Loucy (cell line): Measurements from ENCODE around the gene DPAGT1.

Source experiments
- H2AFZ ChIP-seq: fragments of 200-600 bp; sonication (generic); 2 replicates; pipeline ENCODE4 v1.6.0; 2016; ENCODE audit warnings: antibody characterized with exemption, mild to moderate bottlenecking, low read length, moderate library complexity
- H3F3A ChIP-seq: fragments of 200-600 bp; 2 replicates; pipeline ENCODE4 v1.6.0; 2016; ENCODE audit warnings: antibody characterized with exemption, low read depth, mild to moderate bottlenecking
- H3K27me3 ChIP-seq: fragments of 200-600 bp; sonication (generic); 2 replicates; pipeline ENCODE4 v1.6.1; 2014; ENCODE audit warnings: low read length, mild to moderate bottlenecking; ENCODE audit not compliant: insufficient read depth, poor library complexity, severe bottlenecking
- H3K36me3 ChIP-seq: fragments of 200-600 bp; sonication (generic); 2 replicates; pipeline ENCODE4 v1.6.1; 2016; ENCODE audit warnings: low read length; ENCODE audit not compliant: insufficient read depth
- H3K4me1 ChIP-seq: fragments of 200-600 bp; sonication (generic); 2 replicates; pipeline ENCODE4 v1.5.1; 2014; ENCODE audit warnings: low read length, mild to moderate bottlenecking; ENCODE audit not compliant: insufficient read depth, poor library complexity, severe bottlenecking
- H3K4me2 ChIP-seq: fragments of 200-600 bp; sonication (generic); 2 replicates; pipeline ENCODE4 v1.6.0; 2014; ENCODE audit warnings: antibody characterized with exemption, low read length, low read depth, mild to moderate bottlenecking; ENCODE audit not compliant: poor library complexity, severe bottlenecking
- H3K4me3 ChIP-seq: fragments of 200-600 bp; sonication (generic); 2 replicates; pipeline ENCODE4 v1.5.1; 2014; ENCODE audit warnings: low read length, mild to moderate bottlenecking, mixed read lengths; ENCODE audit not compliant: poor library complexity, severe bottlenecking
- H3K79me2 ChIP-seq: fragments of 200-600 bp; sonication (generic); 2 replicates; pipeline ENCODE4 v1.6.1; 2014; ENCODE audit warnings: low read length; ENCODE audit not compliant: insufficient read depth
- H3K9ac ChIP-seq: fragments of 200-600 bp; sonication (generic); 2 replicates; pipeline ENCODE4 v1.6.0; 2014; ENCODE audit warnings: mild to moderate bottlenecking, low read depth, low read length, moderate library complexity; ENCODE audit not compliant: poor library complexity, severe bottlenecking
- H3K9me2 ChIP-seq: fragments of 200-600 bp; sonication (generic); replicated peaks from 2 replicates; pipeline ENCODE4 v1.6.1; 2016; ENCODE audit warnings: low read depth, low read length, mixed read lengths
- H3K9me3 ChIP-seq: fragments of 200-600 bp; sonication (generic); 2 replicates; pipeline ENCODE4 v1.6.1; 2014; ENCODE audit warnings: mild to moderate bottlenecking, antibody characterized with exemption, low read length, low read depth; ENCODE audit not compliant: insufficient read depth
- H4K20me1 ChIP-seq: fragments of 200-600 bp; sonication (generic); 2 replicates; pipeline ENCODE4 v1.6.0; 2014; ENCODE audit warnings: antibody characterized with exemption, low read length, mild to moderate bottlenecking; ENCODE audit not compliant: insufficient read depth, poor library complexity, severe bottlenecking
- CTCF ChIP-seq: fragments of 200-600 bp; sonication (generic); conservative IDR thresholded peaks from 2 replicates; pipeline ENCODE4 v1.5.1; 2014; ENCODE audit warnings: mild to moderate bottlenecking, antibody characterized with exemption, low read length
- EZH2phosphoT487 ChIP-seq: fragments of 200-600 bp; IDR thresholded peaks from 2 replicates; pipeline ENCODE4 v1.6.1; 2018; ENCODE audit warnings: antibody characterized with exemption, mild to moderate bottlenecking, moderate library complexity, borderline replicate concordance

DPAGT1 gene

GRCh38 chr11:119054418-119054817, 47.2 kb downstream of the DPAGT1 start:
- Histone ChIP-seq H4K20me1 (peaks cover 31% of the 10 kb centered on the region), H3K9me3 (no peaks in the 10 kb centered on the region), H3K9me2 (no peaks in the 10 kb centered on the region), H3K9ac (peak overlapping the region; percentile 99), H3K27me3 (peaks cover 6% of the 10 kb centered on the region), H2AFZ (no peak overlapping the region), H3K4me1 (peaks cover 26% of the 10 kb centered on the region), H3F3A (no peaks in the 10 kb centered on the region), H3K79me2 (peaks cover 61% of the 10 kb centered on the region), H3K36me3 (peaks cover 57% of the 10 kb centered on the region), H3K4me3 (peak overlapping the region; percentile 34), H3K4me2 (peak overlapping the region; percentile 93)
- TF ChIP-seq EZH2phosphoT487 (no peak), CTCF (no peak)

GRCh38 chr11:119052163-119052814, 49.4 kb downstream of the DPAGT1 start:
- Histone ChIP-seq H3K36me3 (peaks cover 78% of the 10 kb centered on the region), H3K9me2 (no peaks in the 10 kb centered on the region), H4K20me1 (peaks cover 31% of the 10 kb centered on the region), H3K4me3 (no peak overlapping the region), H3K9me3 (no peaks in the 10 kb centered on the region), H3K9ac (no peak overlapping the region), H3K27me3 (peaks cover 6% of the 10 kb centered on the region), H3K79me2 (peaks cover 53% of the 10 kb centered on the region), H2AFZ (no peak overlapping the region), H3K4me1 (peaks cover 19% of the 10 kb centered on the region), H3K4me2 (no peak overlapping the region), H3F3A (no peaks in the 10 kb centered on the region)
- TF ChIP-seq CTCF (no peak), EZH2phosphoT487 (no peak)

GRCh38 chr11:119051440-119052162, 50.1 kb downstream of the DPAGT1 start:
- peaks cover 29% of the 10 kb centered on the region for H4K20me1 ChIP-seq
- peaks cover 19% of the 10 kb centered on the region for H3K4me1 ChIP-seq
- peaks cover 3% of the 10 kb centered on the region for H3K27me3 ChIP-seq
- no peak overlapping the region for H3K4me3 ChIP-seq
- no peak for TF ChIP-seq CTCF
- no peak for TF ChIP-seq EZH2phosphoT487
- H3K9me3 ChIP-seq: no peaks in the 10 kb centered on the region
- no peaks in the 10 kb centered on the region for H3K9me2 ChIP-seq
- peaks cover 50% of the 10 kb centered on the region for H3K79me2 ChIP-seq
- peaks cover 84% of the 10 kb centered on the region for H3K36me3 ChIP-seq
- H3F3A ChIP-seq: no peaks in the 10 kb centered on the region
- no peak overlapping the region for H3K4me2 ChIP-seq
- no peak overlapping the region for H3K9ac ChIP-seq
- no peak overlapping the region for H2AFZ ChIP-seq
